Activated T-helper 9 cell treated with anti-CD3 and anti-CD28 coated beads, Interleukin-2, amount 50 U/mL, for 16 hours (primary cell): ENCODE results near the gene RAB8B.

Experiments used
- DNase-seq: peaks from one replicate; pipeline ENCODE4 v3.0.0-alpha.2; 2020; ENCODE audit warnings: low read depth

The RAB8B gene

GRCh38 chr15:63238171-63238570 is 48.8 kb downstream of the RAB8B start:
- no peak for DNase-seq

- DNase-seq: no peak
Observed at GRCh38 chr15:63238796-63239195, 49.4 kb downstream of the RAB8B start.

DNA sequence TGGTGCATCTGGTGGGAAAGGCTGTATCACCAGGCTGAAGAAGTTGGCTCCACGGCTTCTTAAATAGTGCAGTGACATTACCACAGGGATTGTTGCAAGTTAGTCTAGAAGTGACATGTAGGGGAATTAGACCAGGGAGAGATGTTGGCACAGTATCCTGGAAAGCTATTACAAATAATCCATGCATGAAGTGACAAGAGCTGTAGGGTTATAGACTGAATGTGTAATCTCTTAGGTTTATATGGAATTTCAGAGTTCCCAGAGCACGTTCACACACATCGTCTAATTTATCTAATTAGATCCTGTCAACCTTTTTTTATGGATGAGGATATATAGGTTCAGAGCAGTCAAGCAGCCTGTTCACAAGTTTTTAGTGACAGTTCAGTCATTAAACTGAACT is 50.7 kb downstream of the RAB8B start:
- no peak for DNase-seq

DNA sequence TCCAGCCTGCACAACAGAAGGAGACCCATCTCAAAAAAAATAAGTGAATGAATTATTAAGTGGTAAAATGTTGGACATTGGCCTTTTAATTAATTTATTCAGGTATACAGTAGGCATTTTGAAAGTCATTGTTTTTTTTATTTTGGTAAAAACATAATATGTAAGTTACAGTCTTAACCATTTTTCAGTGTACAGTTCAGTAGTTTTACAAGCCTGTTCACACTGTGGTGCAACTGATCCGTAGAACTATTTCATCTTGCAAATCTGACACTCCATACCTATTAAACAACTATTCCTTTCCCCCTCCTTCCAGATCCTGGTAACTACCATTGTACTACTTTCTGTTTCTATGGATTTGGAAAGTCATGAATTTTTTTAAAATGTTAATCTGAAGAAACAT is 51.9 kb downstream of the RAB8B start:
- no peak for DNase-seq

GRCh38 chr15:63243101-63243500 is 53.7 kb downstream of the RAB8B start:
- no peak for DNase-seq

DNA sequence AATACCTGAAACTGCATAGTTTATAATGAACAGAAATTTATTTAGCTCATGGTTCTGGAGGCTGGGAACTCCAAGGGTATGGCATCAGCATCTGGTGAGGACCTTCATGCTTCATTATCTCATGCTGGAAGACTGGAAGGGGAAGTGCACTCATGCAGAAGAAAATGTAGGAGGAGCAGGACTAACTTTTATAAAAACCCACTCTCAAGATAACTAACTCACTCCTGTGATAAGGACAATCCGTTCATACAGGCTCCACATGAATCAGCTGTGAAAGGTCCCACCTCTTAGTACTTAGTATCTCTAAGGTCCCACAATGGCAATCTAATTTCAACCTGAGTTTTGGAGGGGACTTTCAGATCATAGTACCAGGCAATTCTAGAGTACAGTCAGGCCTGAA is 54.4 kb downstream of the RAB8B start:
- no peak for DNase-seq

DNA sequence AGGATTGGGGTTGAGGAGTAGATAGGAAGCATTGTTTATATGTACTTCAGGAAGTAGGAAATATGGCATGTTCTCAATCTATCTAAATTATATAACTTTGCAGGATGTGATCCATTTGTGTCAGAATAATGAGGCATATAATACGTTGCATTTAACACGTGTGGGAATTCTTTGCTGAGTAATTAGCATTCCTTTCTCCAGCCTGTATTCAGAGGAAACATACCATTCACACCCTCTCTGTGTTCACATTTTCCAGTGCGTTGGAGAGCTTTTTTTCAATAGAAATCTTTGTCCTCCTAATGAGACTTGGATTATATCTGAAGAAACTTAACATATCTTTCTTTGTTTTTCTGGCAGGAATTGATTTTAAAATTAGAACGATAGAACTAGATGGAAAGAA is 55.0 kb downstream of the RAB8B start:
- no peak for DNase-seq

DNA sequence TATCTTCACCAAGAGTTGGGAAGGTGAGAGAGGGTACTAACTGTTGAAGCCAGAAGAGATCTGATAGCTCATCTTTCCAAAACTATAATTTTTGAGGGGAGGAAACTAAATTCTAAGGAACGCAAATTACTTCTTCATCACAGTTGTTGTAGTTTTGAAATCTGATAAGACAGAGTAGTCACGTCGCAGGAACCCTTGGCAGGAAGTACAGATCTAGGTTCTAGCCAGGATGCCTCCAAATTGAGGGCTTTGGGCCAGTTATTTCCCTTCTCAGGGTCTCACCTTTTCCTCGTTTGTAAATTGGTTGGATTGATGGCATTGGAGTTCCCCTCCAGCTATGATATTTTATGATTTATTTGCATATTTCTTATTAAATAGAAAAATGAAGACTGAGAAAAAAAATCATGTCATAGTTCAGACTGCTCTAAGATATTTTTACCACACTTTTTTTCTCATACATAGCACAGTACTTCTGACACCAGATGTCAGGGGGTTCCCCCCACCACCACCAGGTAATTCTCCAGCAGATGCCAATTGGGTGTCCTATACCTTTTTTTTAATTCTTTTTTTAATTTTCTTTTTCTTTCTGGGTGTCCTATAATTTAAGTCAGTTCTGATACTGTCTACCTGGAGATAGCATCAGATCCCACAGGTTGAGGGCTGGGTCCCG is 55.7 kb downstream of the RAB8B start:
- DNase-seq: no peak

DNA sequence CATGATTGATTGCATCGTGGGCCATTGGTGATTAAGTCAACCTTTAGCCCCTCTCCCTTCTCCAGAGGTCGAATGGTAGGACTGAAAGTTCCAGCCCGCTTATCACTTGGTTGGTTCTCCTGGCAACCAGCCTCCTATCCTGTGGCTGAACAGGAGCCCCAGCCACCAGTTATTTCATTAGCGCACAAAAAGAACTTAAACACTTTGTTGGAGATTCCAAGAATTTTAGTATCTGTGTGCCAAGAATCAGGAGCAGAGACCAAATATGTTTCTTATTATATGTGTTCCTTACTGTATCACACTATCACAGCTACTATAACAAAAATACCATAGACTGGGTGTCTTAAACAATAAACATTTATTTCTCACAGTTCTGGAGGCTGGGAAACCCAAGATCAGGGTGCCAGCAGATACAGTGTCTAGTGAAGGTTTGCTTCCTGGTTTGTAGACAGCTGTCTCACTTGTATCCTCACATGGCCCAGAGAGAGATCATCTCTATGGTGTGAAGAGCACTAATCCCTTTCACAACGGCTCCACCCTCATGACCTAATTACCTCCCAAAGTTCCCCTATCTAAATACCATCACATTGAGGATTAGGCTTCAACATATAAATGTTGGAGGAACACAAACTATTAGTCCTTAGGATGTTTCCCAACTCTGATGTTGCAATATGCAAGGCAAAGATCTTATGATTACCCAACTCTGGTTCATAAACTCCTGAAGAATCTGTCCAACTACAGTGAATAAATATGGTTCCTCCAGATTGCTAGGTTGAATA is 57.5 kb downstream of the RAB8B start:
- no peak for DNase-seq

DNA sequence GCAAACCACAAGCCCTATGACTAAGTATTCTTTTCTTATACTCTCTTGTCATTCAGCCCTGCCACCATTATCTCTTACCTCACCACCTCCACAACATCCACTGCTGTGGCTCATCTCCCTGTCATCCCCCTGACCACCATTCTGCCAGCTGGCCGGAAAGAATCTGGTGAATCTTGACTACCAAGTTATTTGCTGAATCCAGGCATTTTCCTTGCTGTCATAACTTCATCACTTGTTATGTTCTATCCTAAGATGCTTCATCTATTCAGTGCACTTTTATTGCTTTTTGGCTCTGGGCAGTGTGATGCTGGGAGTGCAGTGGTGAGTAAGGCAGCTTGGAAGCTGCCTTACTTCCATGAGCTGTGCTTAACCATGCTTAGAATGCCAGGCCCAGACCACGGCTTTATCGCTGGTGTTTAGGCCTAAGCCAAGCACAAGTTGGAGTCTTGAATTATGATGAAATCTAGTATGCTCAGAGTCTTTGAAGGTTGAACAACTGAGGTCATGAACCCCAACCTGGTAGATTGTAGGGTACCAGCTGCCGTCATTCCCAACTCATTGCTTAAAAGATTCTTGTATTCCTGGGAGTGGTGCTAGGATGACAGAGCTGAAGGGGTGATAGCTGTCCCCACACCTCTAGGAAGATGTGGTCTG is 61.0 kb downstream of the RAB8B start:
- no peak for DNase-seq

DNA sequence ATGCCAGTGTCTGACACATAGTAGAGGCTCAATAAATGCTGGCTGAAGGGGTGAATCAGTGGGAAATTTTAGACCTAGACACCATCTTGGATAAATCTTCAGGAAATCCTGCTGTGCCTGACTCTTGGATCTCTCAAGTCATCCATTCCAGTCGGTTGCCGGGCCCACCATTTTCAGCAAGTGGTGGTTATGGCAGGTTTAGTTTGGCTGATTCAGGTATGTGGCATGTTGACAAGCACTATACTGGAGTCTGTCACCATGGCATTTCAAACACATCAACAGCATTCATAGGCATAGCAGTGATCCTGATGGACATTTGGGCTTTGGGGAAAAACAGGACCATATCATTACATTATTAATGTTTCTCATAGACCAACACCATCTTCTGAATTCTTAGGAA is 62.3 kb downstream of the RAB8B start:
- DNase-seq: no peak

- no peak for DNase-seq
Observed at GRCh38 chr15:63252292-63252691, 62.9 kb downstream of the RAB8B start.

DNA sequence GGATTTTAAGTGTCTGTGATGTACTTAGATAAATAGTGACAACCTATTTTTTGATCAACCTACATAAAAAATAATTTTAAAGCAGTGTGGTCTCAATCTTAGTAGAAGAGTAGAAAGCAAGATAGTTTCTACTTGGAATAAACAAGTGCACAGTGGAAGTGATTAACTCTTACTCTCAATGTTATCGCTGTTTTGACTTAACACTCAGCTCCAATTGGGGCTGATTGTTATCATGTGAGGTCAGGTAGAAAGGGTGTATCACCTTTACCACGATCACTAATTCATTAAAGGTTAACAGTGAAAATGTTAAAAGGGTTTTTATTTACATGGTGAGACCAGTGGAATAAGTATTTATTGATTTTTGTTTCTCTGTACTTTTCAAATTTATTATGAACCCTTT is 65.6 kb downstream of the RAB8B start:
- DNase-seq: no peak

GRCh38 chr15:63255489-63255990 is 66.1 kb downstream of the RAB8B start:
- DNase-seq: no peak

GRCh38 chr15:63256433-63257274 is 67.2 kb downstream of the RAB8B start:
- DNase-seq: no peak

GRCh38 chr15:63258658-63259057 is 69.3 kb downstream of the RAB8B start:
- no peak for DNase-seq

GRCh38 chr15:63260791-63261190 is 71.4 kb downstream of the RAB8B start:
- no peak for DNase-seq

DNA sequence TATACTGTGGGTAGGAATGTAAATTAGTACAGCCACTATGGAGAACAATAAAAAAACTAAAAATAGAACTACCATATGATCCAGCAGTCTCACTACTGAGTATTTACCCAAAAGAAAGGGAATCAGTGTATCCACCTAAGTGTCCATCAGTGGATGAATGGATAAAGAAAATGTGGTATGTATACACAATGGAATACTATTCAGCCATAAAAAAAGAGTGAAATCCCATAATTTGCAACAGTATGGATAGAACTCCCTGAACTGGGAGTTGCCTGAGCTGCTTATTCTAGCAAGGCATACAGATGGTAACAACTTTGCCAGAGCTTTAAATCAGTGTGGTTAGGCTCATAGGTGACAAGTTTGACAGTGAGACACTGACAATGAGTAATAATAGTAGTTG is 71.9 kb downstream of the RAB8B start:
- DNase-seq: no peak

DNA sequence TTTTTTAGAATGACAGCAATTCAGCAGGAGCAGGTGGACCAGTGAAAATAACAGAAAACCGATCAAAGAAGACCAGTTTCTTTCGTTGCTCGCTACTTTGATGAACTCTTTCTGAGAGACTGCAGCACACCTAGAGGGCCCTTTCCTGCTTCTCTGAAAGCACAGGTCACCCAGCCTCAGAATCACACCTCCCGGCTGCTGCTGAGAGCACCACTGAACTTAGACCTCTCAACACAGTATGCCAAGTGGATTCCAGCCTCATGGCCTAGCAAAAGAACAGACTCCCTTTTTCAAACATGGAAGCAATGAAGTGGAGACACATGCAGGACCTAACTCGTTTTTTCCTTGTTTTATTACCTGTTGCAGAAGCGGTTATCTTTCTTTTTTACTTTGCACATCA is 74.1 kb downstream of the RAB8B start:
- DNase-seq: no peak

- DNase-seq: no peak
Observed at GRCh38 chr15:63264688-63265293, 75.4 kb downstream of the RAB8B start.

DNA sequence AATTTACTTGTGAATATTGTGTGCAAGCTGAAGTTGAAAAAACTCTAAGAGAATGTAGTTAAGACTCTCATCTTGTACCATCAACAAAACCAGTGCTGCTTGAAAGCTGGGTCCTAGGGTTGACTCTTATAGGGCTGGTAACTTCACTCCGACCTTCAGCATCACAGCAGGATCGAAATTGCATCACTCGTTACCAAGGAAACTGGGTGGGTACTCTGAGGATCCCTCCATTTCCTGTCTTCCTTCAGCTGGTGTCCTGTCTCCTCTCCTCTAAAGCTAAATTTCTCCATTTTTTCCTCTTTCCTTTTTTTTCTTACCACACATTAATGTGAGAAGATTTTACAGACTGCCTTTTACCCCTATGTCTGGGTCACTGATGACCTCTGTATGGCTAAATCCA is 85.0 kb downstream of the RAB8B start:
- DNase-seq: no peak
